Prostate gland (tissue), 2 donors: ENCODE measurements around the gene KCNJ15. TPM values are rescaled to one million over a fixed set of nuclear protein-coding genes. Genes with fewer than 3 reads are reported as not detected.

Experiments
- DNase-seq: peaks from one replicate; pipeline ENCODE4 v3.0.0-alpha.2; 2019; ENCODE audit warnings: low spot score
- H3K27ac ChIP-seq, 2 donors: fragments of 200-600 bp; sonication (generic); 2 replicates each; pipeline ENCODE4 v1.5.1; 2017 to 2019
- H3K27me3 ChIP-seq: fragments of 200-600 bp; sonication (generic); replicated peaks from 2 replicates; pipeline ENCODE4 v1.5.1; 2019; ENCODE audit not compliant: insufficient read depth
- H3K36me3 ChIP-seq, 2 donors: fragments of 200-600 bp; sonication (generic); 1 replicate in 1 of 2; 2 replicates in 1 of 2; pipeline versions ENCODE4 v1.5.1 to v1.8.1; 2017 to 2019
- H3K4me1 ChIP-seq: fragments of 200-600 bp; sonication (generic); replicated peaks from 2 replicates; pipeline ENCODE4 v1.5.1; 2019
- H3K4me3 ChIP-seq, 2 donors: fragments of 200-600 bp; sonication (generic); 2 replicates each; pipeline ENCODE4 v1.5.1; 2017 to 2019
- H3K9me3 ChIP-seq: fragments of 200-600 bp; sonication (generic); 2 replicates; pipeline ENCODE4 v1.5.1; 2017
- CTCF ChIP-seq, 4 experiments: fragments of 200-600 bp in 2 of 4; fragments of 450-650 bp in 2 of 4; sonication (generic) in 2 of 4; IDR thresholded peaks; 1 replicate in 3 of 4; 2 replicates in 1 of 4; pipeline ENCODE4 v1.5.1; 2016 to 2019; ENCODE audit warnings: antibody characterized with exemption in 4 of 4, mild to moderate bottlenecking in 2 of 4, moderate library complexity in 2 of 4
- POLR2A ChIP-seq: fragments of 450-650 bp; IDR thresholded peaks from one replicate; pipeline ENCODE4 v1.6.1; 2016; ENCODE audit warnings: antibody characterized with exemption, mild to moderate bottlenecking
- POLR2AphosphoS5 ChIP-seq: sonication (generic); formaldehyde crosslinking; IDR thresholded peaks from one replicate; pipeline ENCODE4 v1.6.1; 2017; ENCODE audit warnings: antibody characterized with exemption
- WGBS: methylation state at CpG from one replicate; pipeline ENCODE4 v1.1.5; 2018; 5-methylcytosine and 5-hydroxymethylcytosine counted together
- intact Hi-C: fragments of 100-400 bp; cut with DNase I; formaldehyde crosslinking; loops from one replicate; pipeline ENCODE4 v1.14.2; 2022
- total RNA-seq, 2 donors: library from RNA; depleted of rRNA; stranded (reverse); fragments of >200 nt; gene quantifications; one replicate each; pipeline ENCODE4 v1.1.0, GENCODE V29; 2016

The KCNJ15 gene
- total RNA-seq, 2 donors from 2014 or later, result 4.5 to 5.6 TPM

GRCh38 chr21:38294609-38295008 is 37.8 kb downstream of the KCNJ15 start:
- intact Hi-C loops, result no loop called here
- Histone ChIP-seq H3K4me3 (no peak overlapping the region), H3K4me1 (no peaks in the 10 kb centered on the region), H3K27ac (no peak overlapping the region), H3K9me3 (no peaks in the 10 kb centered on the region), H3K36me3 (no peaks in the 10 kb centered on the region), H3K27me3 (no peaks in the 10 kb centered on the region)
- TF ChIP-seq POLR2A (no peak), CTCF (IDR thresholded peaks at IDR 0.05) (no peak), POLR2AphosphoS5 (no peak)
- WGBS, result 91% methylated on average over 2 of the region's 2 CpGs
- DNase-seq, result no peak

GRCh38 chr21:38295997-38296764 is 39.4 kb downstream of the KCNJ15 start:
- WGBS, result 48% methylated on average over 8 of the region's 8 CpGs
- no peak overlapping the region for H3K27ac ChIP-seq
- no peaks in the 10 kb centered on the region for H3K9me3 ChIP-seq
- no peaks in the 10 kb centered on the region for H3K4me1 ChIP-seq
- intact Hi-C loops, result no loop called here
- no peaks in the 10 kb centered on the region for H3K27me3 ChIP-seq
- no peak for DNase-seq
- H3K4me3 ChIP-seq, result no peak overlapping the region
- H3K36me3 ChIP-seq, result no peaks in the 10 kb centered on the region
- TF ChIP-seq POLR2AphosphoS5 (peak; percentile 17), POLR2A (no peak)

- Histone ChIP-seq H3K4me3 (no peak overlapping the region), H3K36me3 (no peaks in the 10 kb centered on the region), H3K27ac (no peak overlapping the region), H3K27me3 (no peaks in the 10 kb centered on the region), H3K4me1 (no peaks in the 10 kb centered on the region), H3K9me3 (no peaks in the 10 kb centered on the region)
- 2% methylated on average over 3 of the region's 3 CpGs for WGBS
- TF ChIP-seq POLR2A (no peak), POLR2AphosphoS5 (peak; percentile 35)
- intact Hi-C loops, result no loop called here
- peak; percentile 64 for DNase-seq
These were observed 40.4 kb downstream of the KCNJ15 start for GRCh38 chr21:38297194-38297631.

GRCh38 chr21:38297871-38298270 is 41.1 kb downstream of the KCNJ15 start:
- no peaks in the 10 kb centered on the region for H3K27me3 ChIP-seq
- DNase-seq, result no peak
- intact Hi-C loops, result no loop called here
- H3K4me3 ChIP-seq, result no peak overlapping the region
- H3K27ac ChIP-seq, result no peak overlapping the region
- no peaks in the 10 kb centered on the region for H3K9me3 ChIP-seq
- WGBS, result 75% methylated on average over 3 of the region's 3 CpGs
- no peaks in the 10 kb centered on the region for H3K4me1 ChIP-seq
- no peaks in the 10 kb centered on the region for H3K36me3 ChIP-seq
- TF ChIP-seq POLR2A, result no peak
- TF ChIP-seq POLR2AphosphoS5, result no peak
- TF ChIP-seq CTCF (IDR thresholded peaks at IDR 0.05), result no peak

GRCh38 chr21:38298832-38299231 is 42.0 kb downstream of the KCNJ15 start:
- TF ChIP-seq POLR2AphosphoS5 (no peak), CTCF (IDR thresholded peaks at IDR 0.05) (no peak), POLR2A (no peak)
- 95% methylated on average over 3 of the region's 3 CpGs for WGBS
- no peaks in the 10 kb centered on the region for H3K27me3 ChIP-seq
- no peak overlapping the region for H3K27ac ChIP-seq
- intact Hi-C loops, result no loop called here
- H3K36me3 ChIP-seq, result no peaks in the 10 kb centered on the region
- H3K4me1 ChIP-seq, result no peaks in the 10 kb centered on the region
- H3K9me3 ChIP-seq, result no peaks in the 10 kb centered on the region
- no peak overlapping the region for H3K4me3 ChIP-seq
- no peak for DNase-seq

- H3K36me3 ChIP-seq, result no peaks in the 10 kb centered on the region
- no peak overlapping the region for H3K27ac ChIP-seq
- no peaks in the 10 kb centered on the region for H3K4me1 ChIP-seq
- no peak overlapping the region for H3K4me3 ChIP-seq
- TF ChIP-seq POLR2A (no peak), CTCF (IDR thresholded peaks at IDR 0.05) (no peak), POLR2AphosphoS5 (no peak)
- no peaks in the 10 kb centered on the region for H3K9me3 ChIP-seq
- DNase-seq, result no peak
- intact Hi-C loops, result no loop called here
- 91% methylated on average over 8 of the region's 8 CpGs for WGBS
- no peaks in the 10 kb centered on the region for H3K27me3 ChIP-seq
These were observed 42.9 kb downstream of the KCNJ15 start for GRCh38 chr21:38299671-38300070.
